Right forelimb (tissue), 1 donor: ENCODE data around the gene DPF1.

Experiments used
- DNase-seq: peaks from one replicate; pipeline ENCODE4 v3.0.0-alpha.2; 2018

Gene DPF1

DNA sequence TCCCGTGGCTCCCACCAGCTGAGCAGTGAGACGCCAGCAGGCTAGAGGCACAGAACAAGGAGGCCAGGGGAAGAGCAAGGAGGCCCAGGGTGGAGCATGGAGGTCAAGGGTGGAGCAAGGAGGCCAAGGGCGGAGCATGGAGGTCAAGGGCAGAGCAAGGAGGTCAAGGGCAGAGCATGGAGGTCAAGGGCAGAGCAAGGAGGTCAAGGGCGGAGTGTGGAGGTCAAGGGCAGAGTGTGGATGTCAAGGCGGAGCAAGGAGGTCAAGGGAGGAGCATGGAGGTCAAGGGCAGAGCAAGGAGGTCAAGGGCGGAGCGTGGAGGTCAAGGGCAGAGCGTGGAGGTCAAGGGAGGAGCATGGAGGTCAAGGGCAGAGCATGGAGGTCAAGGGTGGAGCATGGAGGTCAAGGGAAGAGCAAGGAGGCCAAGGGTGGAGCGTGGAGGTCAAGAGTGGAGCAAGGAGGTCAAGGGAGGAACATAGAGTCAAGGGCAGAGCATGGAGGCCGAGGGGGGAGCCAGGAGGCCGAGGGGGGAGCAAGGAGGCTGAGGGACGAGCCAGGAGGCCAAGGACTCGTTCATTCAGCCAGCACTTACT is 27.7 kb downstream of the DPF1 start:
- DNase-seq, result no peak

DNA sequence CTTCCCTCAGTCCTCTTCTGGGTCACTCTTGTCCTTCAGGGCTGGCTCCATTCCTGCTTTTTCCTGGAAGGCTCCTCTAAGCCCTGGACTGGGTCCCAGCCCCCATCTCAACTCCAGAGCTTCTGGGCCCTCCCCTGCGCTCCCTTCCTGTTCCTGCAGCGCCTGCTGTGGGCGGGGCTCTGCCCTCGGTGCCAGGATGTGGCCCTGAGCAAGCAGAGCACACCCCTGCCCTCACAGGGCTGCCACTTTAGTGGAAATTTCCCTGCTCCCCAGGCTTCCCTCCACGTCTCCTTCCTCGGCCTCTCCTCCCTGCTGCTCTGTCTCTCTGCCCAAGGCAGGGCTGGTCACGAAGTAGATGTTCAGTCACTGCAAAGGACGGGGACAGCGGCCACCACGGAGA is 28.8 kb downstream of the DPF1 start:
- no peak for DNase-seq

DNA sequence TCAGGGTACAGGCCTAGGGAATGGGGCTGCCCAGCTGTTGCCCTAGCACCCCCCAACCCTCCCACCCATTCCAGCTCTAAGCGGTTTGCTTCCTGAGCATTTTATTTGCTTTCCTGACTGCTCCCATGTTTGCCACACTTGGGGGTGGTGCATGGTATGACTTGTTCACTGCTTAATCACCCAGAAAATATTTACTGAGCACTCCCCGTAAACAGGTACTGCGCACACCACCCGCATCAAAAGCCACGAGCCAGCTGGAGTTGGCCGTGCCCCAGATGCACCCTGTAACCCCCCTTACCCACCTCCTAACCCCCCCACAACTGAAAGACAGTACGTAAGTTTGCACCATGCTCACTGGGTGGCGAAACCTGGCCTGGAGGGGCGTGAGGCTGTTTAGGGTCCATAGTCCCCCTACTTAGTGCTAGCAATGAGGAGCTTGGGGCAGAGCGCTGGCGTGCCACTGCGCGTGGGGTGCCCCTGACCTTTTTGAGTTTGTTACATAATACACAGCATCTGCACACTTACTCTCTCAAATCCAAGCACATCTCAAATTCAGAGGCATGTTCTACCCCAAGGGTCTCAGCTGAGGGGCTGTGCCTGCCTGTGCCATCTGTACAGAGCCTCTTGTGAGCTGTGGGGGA is 29.8 kb downstream of the DPF1 start:
- no peak for DNase-seq

DNA sequence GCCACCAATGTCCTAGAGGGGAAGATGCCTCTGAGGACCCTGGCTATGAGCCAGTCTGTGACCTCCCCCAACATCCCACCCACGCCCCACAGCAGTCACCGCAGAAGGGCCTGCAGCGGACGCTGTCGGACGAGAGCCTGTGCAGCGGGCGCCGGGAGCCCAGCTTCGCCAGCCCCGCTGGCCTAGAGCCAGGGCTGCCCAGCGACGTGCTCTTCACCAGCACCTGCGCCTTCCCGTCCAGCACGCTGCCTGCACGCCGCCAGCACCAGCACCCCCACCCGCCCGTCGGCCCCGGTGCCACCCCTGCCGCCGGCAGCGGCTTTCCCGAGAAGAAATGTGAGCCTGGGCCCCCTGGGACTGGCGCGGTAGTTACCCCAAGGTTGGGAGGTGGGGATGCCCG is 30.6 kb downstream of the DPF1 start:
- DNase-seq, result no peak

DNA sequence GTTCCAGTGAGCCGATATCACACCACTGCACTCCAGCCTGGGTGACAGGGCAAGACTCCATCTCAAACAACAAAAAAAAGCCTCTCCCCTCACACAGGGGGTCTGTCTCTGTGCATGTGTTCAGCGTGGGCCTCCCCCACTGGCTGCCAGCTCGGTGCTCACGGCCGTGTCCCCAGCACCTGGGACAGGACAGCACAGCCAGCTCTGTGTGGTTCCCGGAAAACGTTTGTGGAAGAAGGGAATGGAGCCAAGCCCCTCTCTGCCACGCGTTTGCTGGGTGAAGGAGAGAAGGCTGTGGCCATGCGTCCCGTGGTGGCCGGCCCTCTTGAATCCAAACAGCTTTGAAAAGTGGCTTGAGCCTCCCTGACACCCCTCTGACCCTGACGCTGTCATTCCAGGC is 32.3 kb downstream of the DPF1 start:
- DNase-seq, result no peak

DNA sequence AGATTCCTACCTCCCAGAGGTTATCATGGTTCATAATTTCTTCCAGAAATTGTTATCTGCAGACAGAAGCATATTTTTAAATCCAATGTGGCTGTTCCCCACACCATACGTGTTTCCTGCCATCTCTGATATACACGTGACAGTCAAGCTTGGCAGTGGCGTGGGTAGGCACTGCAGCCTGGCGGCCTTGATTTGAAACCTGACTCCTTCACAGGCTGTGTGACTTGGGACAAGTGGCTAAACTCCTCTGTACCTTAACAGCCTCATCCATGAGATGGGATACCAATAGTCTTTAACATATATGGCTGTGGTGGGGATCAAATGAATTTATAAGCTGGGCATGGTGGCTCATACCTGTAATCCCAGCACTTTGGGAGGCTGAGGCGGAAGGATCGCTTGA is 33.2 kb downstream of the DPF1 start:
- no peak for DNase-seq

DNA sequence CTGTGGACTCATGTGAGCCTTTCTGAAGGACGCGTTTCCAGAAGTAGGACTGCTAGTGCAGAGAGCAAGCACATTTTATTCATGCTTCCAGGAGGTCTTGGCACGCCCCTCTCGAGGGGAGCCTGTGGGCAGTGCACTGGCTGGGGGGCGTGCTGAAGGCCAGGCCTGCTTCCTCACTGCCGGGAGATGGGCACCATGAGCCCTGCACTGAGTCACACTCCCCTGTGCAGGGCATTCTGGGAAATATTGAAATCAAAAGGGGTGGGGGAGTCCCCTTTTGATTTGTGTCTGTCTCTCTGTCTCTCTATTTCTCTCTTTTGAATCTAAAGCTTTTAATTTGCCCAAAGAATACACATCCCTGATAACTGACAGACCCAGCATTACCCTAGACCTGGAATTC is 34.0 kb downstream of the DPF1 start:
- DNase-seq, result no peak

DNA sequence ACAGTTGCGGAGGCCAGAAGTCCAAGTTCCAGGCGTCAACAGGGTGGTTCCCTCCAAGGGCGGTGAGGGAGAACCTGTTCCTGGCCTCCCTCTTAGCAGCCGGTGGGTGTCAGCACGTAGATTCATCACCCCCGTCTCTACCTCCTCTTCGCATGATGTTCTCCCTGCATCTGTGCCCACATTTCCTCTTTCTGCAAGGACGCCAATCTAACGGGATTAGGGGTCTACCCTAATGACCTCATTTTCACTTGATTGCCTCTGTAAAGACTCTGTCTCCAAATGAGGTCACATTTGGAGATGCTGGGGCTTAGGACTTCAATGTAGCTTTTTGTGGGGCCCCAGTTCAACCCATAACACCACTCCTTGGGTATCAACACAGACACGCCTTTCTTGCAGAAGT is 38.5 kb downstream of the DPF1 start:
- DNase-seq, result no peak

DNA sequence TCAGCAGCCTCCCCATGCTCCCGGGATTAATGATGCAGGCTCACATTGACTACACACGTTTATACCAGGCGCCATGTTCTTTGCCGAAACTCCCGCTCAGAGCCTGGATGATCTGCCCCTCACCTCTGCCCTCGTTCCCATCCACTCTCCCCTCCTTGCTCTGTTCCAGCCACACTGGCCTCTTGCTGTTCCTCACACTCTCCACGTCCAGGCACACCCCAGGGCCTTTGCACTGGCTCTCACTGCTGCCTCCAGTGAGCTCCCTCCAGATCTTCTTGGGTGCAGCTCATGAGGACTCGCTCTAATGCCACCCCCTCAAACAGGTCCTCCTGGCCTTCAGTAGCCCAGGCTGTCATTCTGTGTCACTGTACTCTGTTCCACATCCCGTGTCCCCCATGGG is 39.2 kb downstream of the DPF1 start:
- DNase-seq, result no peak

DNA sequence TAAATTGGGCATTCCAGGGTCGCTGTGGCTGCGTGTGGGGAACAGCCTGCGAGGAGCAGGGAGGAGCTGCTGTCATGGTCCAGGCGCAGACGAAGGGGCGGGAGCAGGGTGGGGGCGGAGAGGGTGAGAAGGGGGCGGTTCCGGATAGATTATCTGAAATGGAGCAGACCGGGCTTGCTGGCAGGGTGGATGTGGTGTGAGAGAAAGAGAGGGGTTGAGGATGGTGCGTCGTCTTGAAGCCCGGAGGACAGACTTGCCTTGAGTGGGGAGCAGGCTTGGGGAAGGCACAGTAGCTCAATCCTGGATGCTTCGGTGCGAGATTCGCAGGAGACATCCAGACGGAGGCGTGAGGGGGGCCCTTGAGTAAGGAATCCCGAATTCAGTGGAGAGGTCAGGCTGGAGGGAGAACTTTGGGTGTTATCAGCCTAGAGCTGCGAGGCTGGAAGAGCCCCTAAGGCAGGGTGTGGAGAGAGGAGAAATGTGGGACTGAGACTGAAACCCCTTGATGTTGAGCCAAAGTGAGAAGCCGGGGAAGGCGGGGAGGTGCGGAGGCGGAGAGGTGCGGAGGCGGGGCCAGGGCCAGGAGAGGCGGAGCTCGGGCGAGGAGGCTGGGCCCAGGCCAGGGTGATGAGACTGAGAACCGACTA is 40.6 kb downstream of the DPF1 start:
- DNase-seq, result peak; percentile 72

DNA sequence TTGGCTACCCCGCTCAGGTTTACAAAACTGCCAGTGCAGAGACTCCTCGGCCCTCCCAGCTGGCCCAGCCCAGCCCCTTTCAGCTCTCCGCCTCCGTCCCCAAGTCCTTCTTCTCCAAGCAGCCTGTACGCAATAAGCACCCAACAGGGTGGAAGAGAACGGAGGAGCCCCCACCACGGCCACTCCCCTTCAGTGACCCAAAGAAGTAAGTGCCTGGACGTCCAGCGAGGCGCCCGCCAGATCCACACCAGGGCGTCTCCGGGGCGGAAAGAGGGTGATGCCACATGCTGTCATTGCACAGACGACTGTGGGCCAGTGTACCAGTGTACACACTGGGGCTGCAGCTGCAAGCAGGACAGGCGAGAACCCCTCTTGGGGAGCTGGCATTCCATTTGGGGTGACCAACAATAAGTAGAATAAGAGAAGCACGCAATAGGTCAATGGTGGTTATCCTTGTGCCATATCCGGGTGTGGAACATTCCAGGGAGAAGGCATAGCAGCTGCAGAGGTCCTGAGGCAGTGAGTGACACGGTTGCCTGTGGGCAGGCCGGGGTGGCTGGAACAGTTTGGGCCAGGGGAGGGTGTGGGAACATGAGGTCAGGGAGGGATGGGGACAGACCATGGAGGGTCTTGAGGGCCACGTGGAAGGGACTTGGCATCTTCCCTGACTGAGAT is 41.3 kb downstream of the DPF1 start:
- DNase-seq, result no peak

DNA sequence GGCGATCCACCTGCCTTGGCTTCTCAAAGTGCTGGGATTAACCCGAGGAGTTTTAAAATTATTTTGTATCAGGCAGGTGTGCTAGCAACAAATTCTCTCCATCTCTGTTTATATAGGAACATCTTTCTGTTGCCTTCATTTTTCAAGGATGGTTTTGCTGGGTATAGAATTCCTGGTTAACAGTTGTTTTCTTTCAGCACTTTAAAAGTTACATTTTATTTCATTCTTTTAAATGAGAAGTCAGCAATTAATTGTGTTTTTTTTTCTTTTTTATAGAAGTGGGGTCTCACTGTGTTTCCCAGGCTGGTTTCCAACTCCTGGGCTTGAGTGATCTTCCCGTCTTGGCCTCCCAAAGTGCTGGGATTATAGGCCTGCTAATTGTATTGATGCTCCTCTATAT is 44.0 kb downstream of the DPF1 start:
- no peak for DNase-seq

DNA sequence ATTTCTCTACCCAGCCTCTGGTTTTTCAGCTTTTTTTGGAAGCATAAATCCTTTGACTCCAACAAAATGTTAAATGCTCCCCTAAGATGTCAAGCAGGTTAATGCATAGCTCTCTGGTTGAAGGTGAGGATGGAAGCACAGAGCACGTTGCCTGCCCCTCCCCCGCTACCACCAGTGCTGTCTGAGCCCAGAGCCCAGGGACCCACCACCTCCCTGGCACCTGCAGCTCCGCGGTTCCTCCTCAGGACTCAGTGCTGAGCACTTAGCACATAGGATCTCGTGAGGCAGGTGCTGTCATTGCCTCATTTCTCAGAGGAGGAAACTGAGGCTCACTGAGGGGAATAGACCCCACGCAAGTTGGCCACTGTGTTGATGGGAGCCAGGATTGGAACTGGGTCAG is 48.6 kb downstream of the DPF1 start:
- DNase-seq, result no peak

DNA sequence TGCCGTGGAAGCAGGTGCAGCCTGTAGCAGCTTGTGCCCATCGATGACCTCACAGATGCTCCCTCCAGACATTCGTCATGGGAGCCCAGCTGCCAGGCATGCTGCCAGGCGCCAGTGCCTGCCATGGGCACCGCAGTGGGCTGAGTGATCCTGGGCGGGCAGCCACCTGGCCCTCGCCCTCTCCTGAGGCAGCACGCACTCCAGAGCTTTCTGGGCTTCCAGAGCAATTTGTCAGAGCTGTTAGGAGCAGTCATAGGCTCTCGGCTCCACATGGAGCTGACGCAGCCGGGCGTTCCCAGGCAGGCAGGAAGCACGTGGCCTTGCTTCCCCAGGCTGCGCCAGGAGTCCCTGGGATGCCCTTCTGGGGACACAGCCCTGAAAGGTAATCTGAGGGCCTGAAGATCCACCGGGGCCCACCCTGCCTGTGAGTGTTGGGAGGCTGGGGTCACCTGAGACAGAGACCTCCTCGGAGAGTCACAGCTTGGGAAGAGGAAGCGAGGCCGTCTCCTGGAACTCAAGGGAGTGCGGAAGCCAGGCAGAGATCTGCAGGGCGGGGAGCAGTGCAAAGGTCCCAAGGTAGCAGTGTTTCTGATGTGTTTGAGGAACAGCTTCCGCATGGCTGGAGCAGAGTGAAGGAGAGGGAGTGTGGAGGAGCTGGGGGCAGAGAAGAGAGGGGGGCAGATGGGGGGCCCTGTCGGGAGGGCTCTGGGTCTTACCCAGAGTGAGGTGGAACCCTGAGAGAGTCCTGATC is 50.6 kb downstream of the DPF1 start:
- DNase-seq, result peak; percentile 80

DNA sequence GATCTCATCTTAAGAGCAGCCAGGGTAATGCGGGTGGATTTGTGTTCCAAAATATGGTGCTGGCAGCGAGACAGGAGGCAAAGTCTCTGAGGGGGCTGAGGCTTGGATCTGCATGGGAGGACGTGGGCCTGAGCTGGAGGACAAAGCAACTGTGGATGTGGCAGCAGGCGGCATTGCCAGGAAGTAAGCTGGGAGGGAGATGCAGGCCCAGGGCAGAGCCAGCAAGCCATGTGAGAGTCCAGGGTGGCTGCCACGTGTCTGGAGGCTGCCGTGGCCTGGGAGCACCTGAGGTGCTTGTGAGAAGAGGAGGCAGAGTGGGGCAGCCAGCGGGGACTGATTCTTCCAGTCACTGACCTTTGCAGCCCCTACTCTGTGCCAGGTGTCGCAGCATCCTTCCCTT is 52.0 kb downstream of the DPF1 start:
- DNase-seq, result no peak

DNA sequence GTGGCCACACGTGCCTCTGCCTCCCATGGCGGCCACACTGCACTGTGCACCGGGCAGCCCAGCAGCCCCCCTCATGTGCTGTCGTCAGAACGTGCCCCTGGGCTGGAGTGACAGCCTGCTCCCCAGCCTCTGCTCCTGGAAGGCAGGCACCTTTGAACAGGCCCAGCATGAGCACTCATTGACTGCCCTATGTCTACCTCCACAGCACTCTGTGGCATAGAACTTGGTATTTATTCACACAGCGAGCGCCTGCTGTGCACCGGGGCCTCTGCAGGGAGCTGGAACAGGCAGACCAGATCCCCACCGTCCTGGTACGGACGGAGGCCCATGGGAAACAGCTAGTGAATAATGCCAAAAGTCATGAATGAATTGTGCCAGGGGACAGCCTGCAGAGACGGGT is 53.7 kb downstream of the DPF1 start:
- DNase-seq, result no peak

DNA sequence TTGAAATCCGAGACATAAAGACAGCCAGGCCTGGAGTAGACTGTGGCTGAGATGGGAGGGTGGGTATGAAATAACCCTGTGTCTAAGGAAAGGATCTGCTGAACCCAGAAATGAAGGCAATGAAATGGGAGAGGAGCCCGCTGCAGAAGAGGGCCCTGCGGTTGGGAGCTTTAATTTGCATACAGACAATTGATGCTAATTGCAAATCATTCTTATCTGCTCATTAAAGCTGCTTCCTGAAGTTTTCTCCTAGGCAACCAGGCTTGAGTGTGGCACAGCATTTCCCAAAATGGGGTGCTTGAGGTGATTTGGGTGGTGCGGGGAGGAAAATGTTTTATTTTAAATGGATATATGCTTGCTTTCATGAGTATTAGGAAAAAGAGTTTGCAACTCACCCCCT is 55.4 kb downstream of the DPF1 start:
- no peak for DNase-seq

DNA sequence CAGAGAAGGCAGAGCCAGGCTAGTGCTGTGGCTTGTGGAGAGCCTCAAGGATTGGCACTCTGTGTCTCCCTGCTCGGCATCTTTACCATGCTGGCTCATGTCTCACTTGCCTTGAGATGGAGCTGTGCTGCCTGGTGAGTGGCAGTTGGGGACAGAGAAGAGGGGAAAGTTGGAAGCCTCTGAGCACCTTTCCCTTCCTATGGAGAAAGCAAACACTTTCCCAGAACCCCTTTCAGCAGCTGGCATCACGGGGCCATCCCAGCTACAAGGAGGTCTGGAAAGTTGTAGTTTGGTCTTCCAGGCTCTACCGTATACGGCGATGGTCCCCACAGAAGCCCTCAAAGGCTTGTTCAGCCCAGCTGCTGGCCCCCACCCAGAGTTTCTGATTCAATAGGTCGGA is 58.7 kb downstream of the DPF1 start:
- no peak for DNase-seq

DNA sequence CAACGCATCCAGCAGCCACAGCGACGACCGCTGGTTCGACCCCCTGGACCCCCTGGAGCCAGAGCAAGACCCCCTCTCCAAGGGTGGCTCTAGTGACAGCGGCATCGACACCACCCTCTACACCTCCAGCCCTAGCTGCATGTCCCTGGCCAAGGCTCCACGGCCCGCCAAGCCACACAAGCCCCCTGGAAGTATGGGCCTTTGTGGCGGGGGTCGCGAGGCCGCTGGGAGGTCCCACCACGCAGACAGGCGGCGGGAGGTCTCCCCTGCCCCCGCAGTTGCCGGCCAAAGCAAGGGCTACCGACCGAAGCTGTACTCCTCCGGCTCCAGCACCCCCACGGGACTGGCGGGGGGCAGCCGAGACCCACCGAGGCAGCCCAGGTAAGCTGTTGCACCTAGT is 59.5 kb downstream of the DPF1 start:
- DNase-seq, result no peak

DNA sequence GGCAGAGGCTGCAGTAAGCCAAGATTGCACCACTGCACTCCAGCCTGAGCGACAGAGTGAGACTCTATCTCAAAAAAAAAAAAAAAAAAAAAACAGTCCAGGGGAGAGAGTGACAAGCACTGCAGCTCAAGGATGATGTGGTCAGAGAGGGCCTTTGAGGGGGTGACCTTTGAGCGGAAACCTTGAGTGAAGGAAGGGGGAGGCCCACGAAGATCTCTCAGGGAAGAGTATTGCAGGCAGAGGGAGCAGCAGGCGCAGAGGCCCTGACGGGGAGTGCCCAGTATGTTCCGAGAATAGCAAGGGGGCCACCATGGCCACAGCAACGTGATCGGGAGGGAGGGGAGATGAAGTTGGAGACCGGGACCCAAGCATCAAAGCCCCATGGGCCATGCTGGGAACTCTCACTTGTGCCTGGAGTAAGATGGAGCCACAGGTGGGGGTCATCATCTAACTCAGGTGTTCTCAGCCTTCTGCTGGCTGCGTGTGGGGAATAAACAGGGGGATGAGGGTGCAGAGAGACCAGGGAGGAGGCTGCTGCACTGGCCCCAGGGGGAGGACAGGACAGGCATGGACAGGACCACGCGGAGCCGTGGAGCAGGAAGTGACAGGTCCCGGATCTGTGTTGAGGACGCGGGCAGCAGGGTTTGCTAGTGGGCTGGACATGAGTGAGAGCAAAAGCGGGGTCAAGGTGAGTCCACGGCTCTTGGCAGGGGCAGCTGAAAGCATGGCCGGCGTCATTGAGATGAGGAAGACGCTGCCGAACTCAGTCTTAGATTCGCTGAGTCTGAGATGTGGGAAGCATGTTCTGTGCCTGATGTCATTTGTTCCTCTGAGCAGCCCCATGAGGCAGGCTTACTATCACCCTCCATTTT is 60.4 kb downstream of the DPF1 start:
- DNase-seq, result no peak

DNA sequence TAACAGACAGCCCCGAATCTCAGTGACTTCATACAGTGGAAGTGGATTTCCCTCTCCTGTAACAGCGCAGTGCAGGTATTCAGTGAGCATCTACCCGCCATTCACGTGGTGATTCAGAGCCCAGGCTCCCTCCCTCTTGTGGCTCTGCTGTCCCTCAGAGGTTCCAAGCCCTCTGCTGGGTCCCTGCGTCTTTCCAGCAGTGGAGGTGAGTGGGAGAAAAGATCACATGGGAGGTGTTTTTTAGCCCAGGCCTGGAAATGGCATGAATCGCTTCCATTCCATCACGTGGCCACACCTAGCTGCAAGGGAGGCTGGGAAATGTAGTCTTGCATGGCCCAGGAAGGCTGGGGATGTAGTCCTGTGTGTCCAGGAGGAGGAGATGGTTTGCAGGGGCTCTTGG is 61.4 kb downstream of the DPF1 start:
- no peak for DNase-seq

DNA sequence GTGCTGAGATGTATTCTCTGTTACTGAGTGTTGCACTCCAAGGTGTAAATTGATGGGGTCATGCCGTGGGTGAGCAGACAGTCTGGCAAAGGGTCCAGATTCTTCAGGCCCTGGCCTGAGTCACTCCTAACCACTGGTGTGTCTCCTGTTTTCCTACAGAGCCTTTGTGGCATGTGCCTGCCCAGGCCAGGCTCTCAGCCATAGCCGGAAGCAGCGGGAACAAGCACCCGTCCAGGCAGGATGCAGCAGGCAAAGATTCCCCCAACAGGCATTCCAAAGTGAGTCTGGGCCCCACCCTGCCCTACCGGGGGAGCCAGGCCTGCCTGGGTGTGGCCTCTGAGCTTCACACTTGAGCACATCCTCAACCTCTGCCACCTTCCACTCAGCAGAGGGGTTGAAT is 61.9 kb downstream of the DPF1 start:
- no peak for DNase-seq
